HUES6 (cell line): ENCODE data around the gene RAB4B.

Experiments
- H3K27ac ChIP-seq: 2 replicates; pipeline ENCODE4 v1.7.0; 2013; ENCODE audit warnings: low read depth, mild to moderate bottlenecking, low read length, inconsistent platforms
- H3K27me3 ChIP-seq: 2 replicates; pipeline ENCODE4 v1.6.1; 2013; ENCODE audit warnings: low read length; ENCODE audit not compliant: control insufficient read depth, insufficient read depth
- H3K36me3 ChIP-seq: 2 replicates; pipeline ENCODE4 v1.6.1; 2013; ENCODE audit warnings: low read length; ENCODE audit not compliant: control insufficient read depth, insufficient read depth
- H3K4me1 ChIP-seq: 2 replicates; pipeline ENCODE4 v1.6.1; 2013; ENCODE audit warnings: low read length; ENCODE audit not compliant: control insufficient read depth, insufficient read depth
- H3K4me3 ChIP-seq: 2 replicates; pipeline ENCODE4 v1.5.1; 2013; ENCODE audit warnings: low read depth, low read length
- H3K9ac ChIP-seq: one replicate; pipeline ENCODE4 v1.6.1; 2013; ENCODE audit warnings: mild to moderate bottlenecking, low read length
- H3K9me3 ChIP-seq: 2 replicates; pipeline ENCODE4 v1.6.1; 2013; ENCODE audit warnings: low read depth, low read length; ENCODE audit not compliant: control insufficient read depth, insufficient read depth

The RAB4B gene

GRCh38 chr19:40741527-40742390 is 36.3 kb upstream of the RAB4B start:
- Histone ChIP-seq H3K4me3 (no peak overlapping the region), H3K9me3 (no peaks in the 10 kb centered on the region), H3K4me1 (peaks cover 13% of the 10 kb centered on the region), H3K36me3 (peaks cover 54% of the 10 kb centered on the region), H3K27me3 (no peaks in the 10 kb centered on the region), H3K9ac (no peak overlapping the region), H3K27ac (no peak overlapping the region)

- H3K9me3 ChIP-seq: no peaks in the 10 kb centered on the region
- H3K9ac ChIP-seq: no peak overlapping the region
- no peak overlapping the region for H3K4me3 ChIP-seq
- H3K4me1 ChIP-seq: peaks cover 13% of the 10 kb centered on the region
- H3K27me3 ChIP-seq: no peaks in the 10 kb centered on the region
- peaks cover 47% of the 10 kb centered on the region for H3K36me3 ChIP-seq
- no peak overlapping the region for H3K27ac ChIP-seq
Measured at GRCh38 chr19:40742477-40742876, 35.6 kb upstream of the RAB4B start.

GRCh38 chr19:40742886-40743285 is 35.2 kb upstream of the RAB4B start:
- H3K27ac ChIP-seq: no peak overlapping the region
- H3K9ac ChIP-seq: no peak overlapping the region
- H3K4me1 ChIP-seq: peaks cover 13% of the 10 kb centered on the region
- no peaks in the 10 kb centered on the region for H3K27me3 ChIP-seq
- H3K9me3 ChIP-seq: no peaks in the 10 kb centered on the region
- no peak overlapping the region for H3K4me3 ChIP-seq
- peaks cover 44% of the 10 kb centered on the region for H3K36me3 ChIP-seq

- Histone ChIP-seq H3K9me3 (no peaks in the 10 kb centered on the region), H3K27me3 (no peaks in the 10 kb centered on the region), H3K4me3 (no peak overlapping the region), H3K9ac (no peak overlapping the region), H3K4me1 (peaks cover 13% of the 10 kb centered on the region), H3K27ac (no peak overlapping the region), H3K36me3 (peaks cover 41% of the 10 kb centered on the region)
Measured at GRCh38 chr19:40743926-40744325, 34.1 kb upstream of the RAB4B start.

- Histone ChIP-seq H3K9me3 (no peaks in the 10 kb centered on the region), H3K9ac (peak overlapping the region; percentile 39), H3K27me3 (no peaks in the 10 kb centered on the region), H3K4me1 (peaks cover 20% of the 10 kb centered on the region), H3K36me3 (peaks cover 33% of the 10 kb centered on the region), H3K4me3 (peak overlapping the region; percentile 3; the same call in 1 of the 2 replicates), H3K27ac (no peak overlapping the region; the same call in 1 of the 2 replicates)
Measured at GRCh38 chr19:40744554-40745401, 33.3 kb upstream of the RAB4B start.

GRCh38 chr19:40745402-40745780 is 32.7 kb upstream of the RAB4B start:
- Histone ChIP-seq H3K4me3 (peak overlapping the region; percentile 3; the same call in 1 of the 2 replicates), H3K27ac (no peak overlapping the region; the same call in 1 of the 2 replicates), H3K9ac (peak overlapping the region; percentile 39), H3K9me3 (no peaks in the 10 kb centered on the region), H3K36me3 (peaks cover 29% of the 10 kb centered on the region), H3K27me3 (no peaks in the 10 kb centered on the region), H3K4me1 (peaks cover 22% of the 10 kb centered on the region)

- no peak overlapping the region for H3K9ac ChIP-seq
- H3K4me3 ChIP-seq: no peak overlapping the region
- H3K27me3 ChIP-seq: no peaks in the 10 kb centered on the region
- peaks cover 22% of the 10 kb centered on the region for H3K4me1 ChIP-seq
- no peaks in the 10 kb centered on the region for H3K9me3 ChIP-seq
- H3K27ac ChIP-seq: no peak overlapping the region
- peaks cover 20% of the 10 kb centered on the region for H3K36me3 ChIP-seq
Measured at GRCh38 chr19:40747536-40747935, 30.5 kb upstream of the RAB4B start.

- Histone ChIP-seq H3K4me3 (peak within 1 kb of the TSS; percentile 93), H3K4me1 (peaks cover 24% of the 10 kb centered on the region), H3K27me3 (no peaks in the 10 kb centered on the region), H3K9me3 (no peaks in the 10 kb centered on the region), H3K9ac (peak within 1 kb of the TSS; percentile 98), H3K27ac (peak within 1 kb of the TSS; percentile 97), H3K36me3 (peaks cover 25% of the 10 kb centered on the region)
Measured at GRCh38 chr19:40750058-40750873, 27.8 kb upstream of the RAB4B start, which contains the start of gene ACTMAP. Gene ACTMAP (minus strand): TSS chr19:40750477. CDS start chr19:40749803, 674 bp downstream.

- no peaks in the 10 kb centered on the region for H3K27me3 ChIP-seq
- peak within 1 kb of the TSS; percentile 98 for H3K9ac ChIP-seq
- no peaks in the 10 kb centered on the region for H3K9me3 ChIP-seq
- peak within 1 kb of the TSS; percentile 97 for H3K27ac ChIP-seq
- peaks cover 32% of the 10 kb centered on the region for H3K36me3 ChIP-seq
- peaks cover 22% of the 10 kb centered on the region for H3K4me1 ChIP-seq
- H3K4me3 ChIP-seq: peak within 1 kb of the TSS; percentile 93
Measured at GRCh38 chr19:40750874-40751537, 27.0 kb upstream of the RAB4B start, which contains the start of gene SNRPA. Gene SNRPA (plus strand): TSS chr19:40751203. CDS start chr19:40751409, 206 bp downstream.

- Histone ChIP-seq H3K9me3 (no peaks in the 10 kb centered on the region), H3K4me3 (peak overlapping the region; percentile 93), H3K36me3 (peaks cover 46% of the 10 kb centered on the region), H3K4me1 (peaks cover 22% of the 10 kb centered on the region), H3K27me3 (no peaks in the 10 kb centered on the region), H3K27ac (peak overlapping the region; percentile 97; the same call in 1 of the 2 replicates), H3K9ac (peak overlapping the region; percentile 98)
Measured at GRCh38 chr19:40752257-40752781, 25.7 kb upstream of the RAB4B start.
